SK-N-SH (cell line): ENCODE results near the gene ARHGEF28. TPM values are rescaled to one million over a fixed set of nuclear protein-coding genes. Genes with fewer than 3 reads are reported as not detected.

ENCODE experiments used
- CTCF ChIA-PET: fragments of 300-600, 350-600 bp; formaldehyde crosslinking; extraction: SDS; loops from one replicate; lab custom pipeline; 2021; lab: Yijun Ruan, JAX
- POLR2A ChIA-PET: fragments of 350-600 bp; sonication (Branson Sonifier 250); formaldehyde crosslinking; extraction: SDS; loops from one replicate; lab custom pipeline; 2020; ENCODE audit warnings: antibody characterized with exemption, inconsistent platforms; lab: Yijun Ruan, JAX
- DNase-seq: peaks from one replicate; pipeline ENCODE4 v3.0.0; 2012
- H2AFZ ChIP-seq: fragments of 200-600 bp; sonication (generic); 2 replicates; pipeline ENCODE4 v1.8.1; 2016; ENCODE audit warnings: antibody characterized with exemption, mild to moderate bottlenecking, low read depth
- H3F3A ChIP-seq: fragments of 200-600 bp; sonication (generic); replicated peaks from 2 replicates; pipeline ENCODE3; 2016; ENCODE audit warnings: antibody characterized with exemption, mild to moderate bottlenecking; ENCODE audit not compliant: insufficient read depth
- H3K27ac ChIP-seq, 2 experiments: fragments of 200-500 bp in 1 of 2; fragments of 200-600 bp in 1 of 2; sonication (Bioruptor generic) in 1 of 2; sonication (generic), shearing (Covaris generic) in 1 of 2; 2 replicates each; pipeline versions ENCODE4 v1.5.1 to v1.6.1; 2014 to 2016; ENCODE audit warnings: low read depth in 2 of 2, inconsistent platforms in 1 of 2, low read length in 1 of 2, mild to moderate bottlenecking in 1 of 2, mixed read lengths in 1 of 2
- H3K27me3 ChIP-seq: fragments of 200-600 bp; sonication (generic), shearing (Covaris generic); 2 replicates; pipeline ENCODE4 v1.6.1; 2016; ENCODE audit warnings: mixed run types; ENCODE audit not compliant: insufficient read depth
- H3K36me3 ChIP-seq, 2 experiments: fragments of 200-500 bp in 1 of 2; fragments of 200-600 bp in 1 of 2; sonication (Bioruptor generic) in 1 of 2; sonication (generic) in 1 of 2; replicated peaks in 1 of 2; 2 replicates each; pipeline versions ENCODE3 to v1.5.1; 2014 to 2016; ENCODE audit warnings: low read length in 1 of 2, mild to moderate bottlenecking in 1 of 2; ENCODE audit not compliant: insufficient read depth in 2 of 2, control insufficient read depth in 1 of 2
- H3K4me1 ChIP-seq, 2 experiments: fragments of 200-500 bp in 1 of 2; fragments of 200-600 bp in 1 of 2; sonication (Bioruptor generic) in 1 of 2; sonication (generic), shearing (Covaris generic) in 1 of 2; 2 replicates each; pipeline versions ENCODE4 v1.5.1 to v1.6.1; 2014 to 2016; ENCODE audit warnings: low read depth in 1 of 2, low read length in 1 of 2, mixed run types in 1 of 2; ENCODE audit not compliant: insufficient read depth in 2 of 2, control insufficient read depth in 1 of 2
- H3K4me2 ChIP-seq: fragments of 200-600 bp; sonication (generic), shearing (Covaris generic); 2 replicates; pipeline ENCODE4 v1.6.1; 2017; ENCODE audit warnings: mixed run types
- H3K4me3 ChIP-seq, 2 experiments: fragments of 200-500 bp in 1 of 2; fragments of 200-600 bp in 1 of 2; sonication (Bioruptor generic) in 1 of 2; sonication (generic), shearing (Covaris generic) in 1 of 2; 2 replicates each; pipeline versions ENCODE4 v1.5.1 to v1.8.1; 2014 to 2016; ENCODE audit warnings: low read depth in 2 of 2, inconsistent platforms in 1 of 2, low read length in 1 of 2, mild to moderate bottlenecking in 1 of 2, mixed read lengths in 1 of 2, moderate library complexity in 1 of 2
- H3K79me2 ChIP-seq: fragments of 200-600 bp; sonication (generic); 2 replicates; pipeline ENCODE4 v1.8.1; 2017; ENCODE audit warnings: mild to moderate bottlenecking; ENCODE audit not compliant: insufficient read depth
- H3K9ac ChIP-seq: fragments of 200-600 bp; sonication (generic); 2 replicates; pipeline ENCODE4 v1.6.1; 2017; ENCODE audit warnings: mixed run types
- H3K9me2 ChIP-seq: fragments of 200-600 bp; sonication (generic); 2 replicates; pipeline ENCODE4 v1.6.1; 2017; ENCODE audit warnings: mixed run types
- H3K9me3 ChIP-seq: fragments of 200-600 bp; sonication (generic); 2 replicates; pipeline ENCODE4 v1.6.1; 2017; ENCODE audit warnings: mixed run types, mild to moderate bottlenecking, moderate library complexity
- H4K20me1 ChIP-seq: fragments of 200-600 bp; sonication (generic); 2 replicates; pipeline ENCODE4 v1.6.1; 2017; ENCODE audit warnings: mild to moderate bottlenecking, mixed run types; ENCODE audit not compliant: insufficient read depth
- CHD2 ChIP-seq: fragments of 150-350 bp; IDR thresholded peaks from 2 replicates; pipeline ENCODE4 v1.6.1; 2018; ENCODE audit warnings: low read length; ENCODE audit not compliant: partially characterized antibody
- FOSL2 ChIP-seq: IDR thresholded peaks from 2 replicates; pipeline ENCODE4 v1.4.0; 2012; ENCODE audit warnings: low read depth, mild to moderate bottlenecking, moderate library complexity, borderline replicate concordance
- FOXM1 ChIP-seq: IDR thresholded peaks from 2 replicates; pipeline ENCODE4 v1.4.0; 2012; ENCODE audit warnings: low read depth, mild to moderate bottlenecking
- JUND ChIP-seq: IDR thresholded peaks from 2 replicates; pipeline ENCODE4 v1.4.0; 2012
- MAX ChIP-seq: IDR thresholded peaks from 2 replicates; pipeline ENCODE4 v1.4.0; 2012; ENCODE audit warnings: low read depth
- NFIC ChIP-seq: IDR thresholded peaks from 2 replicates; pipeline ENCODE4 v1.4.0; 2012; ENCODE audit warnings: borderline replicate concordance
- NRF1 ChIP-seq: IDR thresholded peaks from 2 replicates; pipeline ENCODE4 v1.6.1; 2012; ENCODE audit warnings: low read depth, mild to moderate bottlenecking, low read length
- PBX3 ChIP-seq: IDR thresholded peaks from 2 replicates; pipeline ENCODE4; 2012
- POLR2AphosphoS5 ChIP-seq: IDR thresholded peaks from 2 replicates; pipeline ENCODE4 v1.6.1; 2012; ENCODE audit warnings: low read depth, low read length
- RAD21 ChIP-seq: IDR thresholded peaks from 2 replicates; pipeline ENCODE4 v1.6.1; 2012; ENCODE audit warnings: mild to moderate bottlenecking, low read length
- RCOR1 ChIP-seq: fragments of 150-350 bp; IDR thresholded peaks from 2 replicates; pipeline ENCODE4 v1.6.1; 2017; ENCODE audit warnings: antibody characterized with exemption, low read length
- RFX5 ChIP-seq: IDR thresholded peaks from 2 replicates; pipeline ENCODE4 v1.6.1; 2012; ENCODE audit warnings: mild to moderate bottlenecking, improper control_type of control experiment, low read length
- RXRA ChIP-seq: IDR thresholded peaks from 2 replicates; pipeline ENCODE4 v1.4.0; 2012; ENCODE audit warnings: low read depth, mild to moderate bottlenecking, borderline replicate concordance
- SMC3 ChIP-seq: IDR thresholded peaks from 2 replicates; pipeline ENCODE4 v1.6.1; 2012; ENCODE audit warnings: low read depth, low read length, improper control_type of control experiment
- TCF12 ChIP-seq: IDR thresholded peaks from 2 replicates; pipeline ENCODE4 v1.4.0; 2012
- YY1 ChIP-seq: IDR thresholded peaks from 2 replicates; pipeline ENCODE4 v1.4.0; 2012; ENCODE audit warnings: low read depth, mild to moderate bottlenecking
- WGBS: methylation state at CpG from one replicate; pipeline ENCODE4 v1.1.6; 2017; ENCODE audit warnings: low lambda C conversion rate; 5-methylcytosine and 5-hydroxymethylcytosine counted together
- polyA plus RNA-seq, 3 experiments: library from polyadenylated mRNA; depleted of rRNA; stranded (reverse); fragments of >200 nt; gene quantifications; 2 replicates each; pipeline ENCODE4 v1.2.3, GENCODE V29; 2012
- TF ChIP-seq, protein P1 (sequence below): IDR thresholded peaks from 2 replicates; pipeline ENCODE4 v1.6.1; 2012; ENCODE audit warnings: mild to moderate bottlenecking, low read depth, low read length, moderate library complexity

Gene ARHGEF28
- polyA plus RNA-seq, 1 of the 3 experiments (the other 2 are of a cell fraction): 4.2 TPM

GRCh38 chr5:73816656-73817420 lies 190.8 kb downstream of the ARHGEF28 start:
- Histone ChIP-seq H3K36me3 (no peaks in the 10 kb centered on the region), H3K9me2 (no peaks in the 10 kb centered on the region), H3F3A (peaks cover 7% of the 10 kb centered on the region)
- TF ChIP-seq RXRA (no peak), RAD21 (no peak), YY1 (no peak), MAX (no peak), SMC3 (no peak), FOSL2 (no peak), JUND (no peak)
- TF ChIP-seq, all 33 proteins: peak for 0
- no peak overlapping the region for H3K27ac ChIP-seq
- H3K27me3 ChIP-seq: no peaks in the 10 kb centered on the region
- no peaks in the 10 kb centered on the region for H3K9me3 ChIP-seq
- no peaks in the 10 kb centered on the region for H3K79me2 ChIP-seq
- H4K20me1 ChIP-seq: no peaks in the 10 kb centered on the region
- no peak overlapping the region for H3K9ac ChIP-seq
- H3K4me3 ChIP-seq: no peak overlapping the region
- no peak overlapping the region for H2AFZ ChIP-seq
- ChIA-PET CTCF (interaction anchor here (1.0 kb wide), 1 partner anchor 244 kb away, joined by 3 read pairs; no protein-coding TSS in a partner anchor), POLR2A (no interaction called here)
- WGBS: 93% methylated on average over 5 of the region's 5 CpGs
- DNase-seq: no peak
- H3K4me1 ChIP-seq: peaks cover 0 to 4% of the 10 kb centered on the region in 2 experiments; a peak in 1 of 4 replicates
- no peak overlapping the region for H3K4me2 ChIP-seq

- Histone ChIP-seq H3K4me2 (no peak overlapping the region), H3K9ac (no peak overlapping the region), H3K36me3 (no peaks in the 10 kb centered on the region), H3F3A (peaks cover 7% of the 10 kb centered on the region)
- no peak for DNase-seq
- TF ChIP-seq NFIC: no peak
- TF ChIP-seq PBX3: 0 out of 2 replicates have a peak, but pooled peaks have one; percentile 2
- TF ChIP-seq FOSL2: peak; percentile 48; the same call in 1 of the 2 replicates
- TF ChIP-seq TCF12: no peak
- no peak for TF ChIP-seq CHD2
- TF ChIP-seq RXRA: no peak
- TF ChIP-seq MAX: peak; percentile 20; the same call in 1 of the 2 replicates
- no peak for TF ChIP-seq NRF1
- no peak for TF ChIP-seq RFX5
- TF ChIP-seq, protein P1, sequence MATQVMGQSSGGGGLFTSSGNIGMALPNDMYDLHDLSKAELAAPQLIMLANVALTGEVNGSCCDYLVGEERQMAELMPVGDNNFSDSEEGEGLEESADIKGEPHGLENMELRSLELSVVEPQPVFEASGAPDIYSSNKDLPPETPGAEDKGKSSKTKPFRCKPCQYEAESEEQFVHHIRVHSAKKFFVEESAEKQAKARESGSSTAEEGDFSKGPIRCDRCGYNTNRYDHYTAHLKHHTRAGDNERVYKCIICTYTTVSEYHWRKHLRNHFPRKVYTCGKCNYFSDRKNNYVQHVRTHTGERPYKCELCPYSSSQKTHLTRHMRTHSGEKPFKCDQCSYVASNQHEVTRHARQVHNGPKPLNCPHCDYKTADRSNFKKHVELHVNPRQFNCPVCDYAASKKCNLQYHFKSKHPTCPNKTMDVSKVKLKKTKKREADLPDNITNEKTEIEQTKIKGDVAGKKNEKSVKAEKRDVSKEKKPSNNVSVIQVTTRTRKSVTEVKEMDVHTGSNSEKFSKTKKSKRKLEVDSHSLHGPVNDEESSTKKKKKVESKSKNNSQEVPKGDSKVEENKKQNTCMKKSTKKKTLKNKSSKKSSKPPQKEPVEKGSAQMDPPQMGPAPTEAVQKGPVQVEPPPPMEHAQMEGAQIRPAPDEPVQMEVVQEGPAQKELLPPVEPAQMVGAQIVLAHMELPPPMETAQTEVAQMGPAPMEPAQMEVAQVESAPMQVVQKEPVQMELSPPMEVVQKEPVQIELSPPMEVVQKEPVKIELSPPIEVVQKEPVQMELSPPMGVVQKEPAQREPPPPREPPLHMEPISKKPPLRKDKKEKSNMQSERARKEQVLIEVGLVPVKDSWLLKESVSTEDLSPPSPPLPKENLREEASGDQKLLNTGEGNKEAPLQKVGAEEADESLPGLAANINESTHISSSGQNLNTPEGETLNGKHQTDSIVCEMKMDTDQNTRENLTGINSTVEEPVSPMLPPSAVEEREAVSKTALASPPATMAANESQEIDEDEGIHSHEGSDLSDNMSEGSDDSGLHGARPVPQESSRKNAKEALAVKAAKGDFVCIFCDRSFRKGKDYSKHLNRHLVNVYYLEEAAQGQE: no peak
- TF ChIP-seq RCOR1: no peak
- TF ChIP-seq POLR2AphosphoS5: no peak
- no peak for TF ChIP-seq FOXM1
- TF ChIP-seq JUND: peak; percentile 27; the same call in 1 of the 2 replicates
- TF ChIP-seq, all 33 proteins: peak for 4
- Histone ChIP-seq H3K9me2 (no peaks in the 10 kb centered on the region), H4K20me1 (no peaks in the 10 kb centered on the region), H3K4me1 (peaks cover 0 to 19% of the 10 kb centered on the region in 2 experiments; a peak in 1 of 4 replicates), H3K4me3 (no peak overlapping the region), H3K9me3 (no peaks in the 10 kb centered on the region), H3K79me2 (no peaks in the 10 kb centered on the region), H2AFZ (no peak overlapping the region), H3K27ac (peak overlapping the region in 1 of 2 experiments; percentile 17; a peak in 1 of 4 replicates), H3K27me3 (no peaks in the 10 kb centered on the region)
- ChIA-PET CTCF (interaction anchor here (1.1 kb wide), 1 partner anchor 226 kb away, joined by 3 read pairs; no protein-coding TSS in a partner anchor), POLR2A (no interaction called here)
Measured at GRCh38 chr5:73818357-73818756, 192.4 kb downstream of the ARHGEF28 start.
